ENCODE results near the gene POLR2E. TPM values are rescaled to one million over a fixed set of nuclear protein-coding genes. Genes with fewer than 3 reads are reported as not detected.

Gene POLR2E
- polyA plus RNA-seq, 1 donor (not counting 4 experiments of a cell fraction or from before 2014, with no cell fraction given), result 178 TPM

- Histone ChIP-seq H3K9me3 (ENCODE audit: control insufficient read depth, low read depth, low read length) (peaks cover 2% of the 10 kb centered on the region), H3K27me3 (ENCODE audit: control insufficient read depth, extremely low read depth, insufficient read depth, low read length) (no peaks in the 10 kb centered on the region), H3K4me3 (ENCODE audit: control insufficient read depth in 2 of 3, extremely low read depth in 1 of 3, insufficient read depth in 2 of 3, low read depth in 1 of 3, low read length in 3 of 3) (peak overlapping the region; percentile 62 to 73 (median 72)), H3K4me2 (ENCODE audit: control insufficient read depth, extremely low read depth, insufficient read depth, low read depth, low read length) (peak overlapping the region; percentile 81), H3K79me2 (ENCODE audit: control insufficient read depth, insufficient read depth, low read length) (peaks cover 2% of the 10 kb centered on the region), H3K36me3 (ENCODE audit: control insufficient read depth in 2 of 2, extremely low read depth in 1 of 2, insufficient read depth in 2 of 2, low read length in 2 of 2) (peaks cover 6 to 8% of the 10 kb centered on the region in 2 experiments), H3K9ac (ENCODE audit: control insufficient read depth, extremely low read depth, insufficient read depth, low read length) (peak overlapping the region; percentile 81), H3K9me1 (ENCODE audit: control insufficient read depth, extremely low read depth, insufficient read depth, low read length) (no peaks in the 10 kb centered on the region), H3K4me1 (ENCODE audit: control insufficient read depth, extremely low read depth, insufficient read depth, low read length) (peaks cover 26% of the 10 kb centered on the region), H4K20me1 (ENCODE audit: control insufficient read depth, extremely low read depth, insufficient read depth, low read length) (no peaks in the 10 kb centered on the region), H3K27ac (ENCODE audit: control insufficient read depth, insufficient read depth, low read length) (peak overlapping the region; percentile 69), H2AFZ (ENCODE audit: control insufficient read depth, low read length) (no peak overlapping the region)
- DNase-seq (ENCODE audit: low read depth, low spot score) (no peak), FAIRE-seq (no peak)
- dilution Hi-C loops (cut with MboI; ENCODE audit: extremely low pct_ligation_motif_present, low sequenced_read_pairs), result no loop called here
- TF ChIP-seq EZH2 (IDR thresholded peaks at IDR 0.05; ENCODE audit: low read length) (no peak), CTCF (optimal IDR thresholded peaks at IDR 0.05 in 1 of 3, IDR thresholded peaks at IDR 0.05 in 1 of 3, conservative IDR thresholded peaks at IDR 0.05 in 1 of 3; ENCODE audit: extremely low read depth in 1 of 3, insufficient read depth in 2 of 3, low read length in 3 of 3) (peak in 1 of 3 experiments; percentile 38)
Measured at GRCh38 chr19:1104311-1105007, 9.3 kb upstream of the POLR2E start.

GRCh38 chr19:1103708-1104310, 8.6 kb upstream of the POLR2E start, which contains the start of gene GPX4:
TSS of gene GPX4 (plus strand) at chr19:1103994. CDS start at chr19:1104044, 50 bp downstream.
- dilution Hi-C loops (cut with MboI; ENCODE audit: extremely low pct_ligation_motif_present, low sequenced_read_pairs), result no loop called here
- Histone ChIP-seq H3K4me1 (ENCODE audit: control insufficient read depth, extremely low read depth, insufficient read depth, low read length) (peaks cover 32% of the 10 kb centered on the region), H4K20me1 (ENCODE audit: control insufficient read depth, extremely low read depth, insufficient read depth, low read length) (no peaks in the 10 kb centered on the region), H2AFZ (ENCODE audit: control insufficient read depth, low read length) (no peak within 1 kb of the TSS), H3K9me3 (ENCODE audit: control insufficient read depth, low read depth, low read length) (peaks cover 2% of the 10 kb centered on the region), H3K4me3 (ENCODE audit: control insufficient read depth in 2 of 3, extremely low read depth in 1 of 3, insufficient read depth in 2 of 3, low read depth in 1 of 3, low read length in 3 of 3) (peak within 1 kb of the TSS; percentile 62 to 73 (median 72)), H3K4me2 (ENCODE audit: control insufficient read depth, extremely low read depth, insufficient read depth, low read depth, low read length) (peak within 1 kb of the TSS; percentile 81), H3K9ac (ENCODE audit: control insufficient read depth, extremely low read depth, insufficient read depth, low read length) (peak within 1 kb of the TSS; percentile 81), H3K27ac (ENCODE audit: control insufficient read depth, insufficient read depth, low read length) (peak within 1 kb of the TSS; percentile 91), H3K79me2 (ENCODE audit: control insufficient read depth, insufficient read depth, low read length) (peaks cover 2% of the 10 kb centered on the region), H3K27me3 (ENCODE audit: control insufficient read depth, extremely low read depth, insufficient read depth, low read length) (no peaks in the 10 kb centered on the region), H3K36me3 (ENCODE audit: control insufficient read depth in 2 of 2, extremely low read depth in 1 of 2, insufficient read depth in 2 of 2, low read length in 2 of 2) (peaks cover 6 to 8% of the 10 kb centered on the region in 2 experiments), H3K9me1 (ENCODE audit: control insufficient read depth, extremely low read depth, insufficient read depth, low read length) (no peaks in the 10 kb centered on the region)
- DNase-seq (ENCODE audit: low read depth, low spot score), result peak; percentile 97
- TF ChIP-seq CTCF (optimal IDR thresholded peaks at IDR 0.05 in 1 of 3, IDR thresholded peaks at IDR 0.05 in 1 of 3, conservative IDR thresholded peaks at IDR 0.05 in 1 of 3; ENCODE audit: extremely low read depth in 1 of 3, insufficient read depth in 2 of 3, low read length in 3 of 3) (no peak), EZH2 (IDR thresholded peaks at IDR 0.05; ENCODE audit: low read length) (no peak)
- peak; percentile 9 for FAIRE-seq
